Fibroblast of lung (primary cell): ENCODE measurements around the gene KRT222. TPM values are rescaled to one million over a fixed set of nuclear protein-coding genes. Genes with fewer than 3 reads are reported as not detected.
A peak's percentile ranks its signal among the peaks of the same experiment; 100 is the strongest.

ENCODE experiments used
- DNase-seq, 2 donors: peaks; one replicate each; pipeline versions ENCODE4 v3.0.0 to v3.0.0-alpha.2; 2010; ENCODE audit warnings: low read depth in 2 of 2
- H2AFZ ChIP-seq: 2 replicates; pipeline ENCODE4 v1.5.1; 2012; ENCODE audit warnings: low read length, control low read depth, inconsistent platforms
- H3K27ac ChIP-seq: 2 replicates; pipeline ENCODE4 v1.5.1; 2011; ENCODE audit warnings: low read length, control low read depth; ENCODE audit not compliant: insufficient read depth
- H3K27me3 ChIP-seq: 2 replicates; pipeline ENCODE4 v1.5.1; 2011; ENCODE audit warnings: mild to moderate bottlenecking, low read length; ENCODE audit not compliant: control insufficient read depth, insufficient read depth
- H3K36me3 ChIP-seq: 2 replicates; pipeline ENCODE4 v1.5.1; 2011; ENCODE audit warnings: low read length; ENCODE audit not compliant: control insufficient read depth, insufficient read depth
- H3K4me1 ChIP-seq: 2 replicates; pipeline ENCODE4 v1.5.1; 2011; ENCODE audit warnings: low read length; ENCODE audit not compliant: control insufficient read depth, insufficient read depth; ENCODE audit errors: extremely low read depth
- H3K4me2 ChIP-seq: 2 replicates; pipeline ENCODE4 v1.5.1; 2011; ENCODE audit warnings: low read length, control low read depth; ENCODE audit not compliant: insufficient read depth; ENCODE audit errors: extremely low read depth
- H3K4me3 ChIP-seq, 4 experiments: fragments of 200-600 bp in 1 of 4; sonication (generic) in 1 of 4; replicated peaks in 1 of 4; 2 replicates each; pipeline ENCODE4 v1.5.1; 2011 to 2016; ENCODE audit warnings: low read length in 4 of 4, low read depth in 3 of 4, mild to moderate bottlenecking in 3 of 4, control low read depth in 2 of 4, inconsistent platforms in 1 of 4, mixed read lengths in 1 of 4; ENCODE audit not compliant: insufficient read depth in 1 of 4; ENCODE audit errors: control extremely low read depth in 1 of 4
- H3K79me2 ChIP-seq: 2 replicates; pipeline ENCODE4 v1.5.1; 2012; ENCODE audit warnings: mild to moderate bottlenecking, low read length, inconsistent platforms; ENCODE audit not compliant: control insufficient read depth, insufficient read depth
- H3K9ac ChIP-seq: 2 replicates; pipeline ENCODE4 v1.5.1; 2011; ENCODE audit warnings: mild to moderate bottlenecking, low read length, control low read depth; ENCODE audit not compliant: insufficient read depth
- H3K9me3 ChIP-seq: 2 replicates; pipeline ENCODE4 v1.5.1; 2012; ENCODE audit warnings: low read depth, low read length; ENCODE audit not compliant: control insufficient read depth, insufficient read depth
- H4K20me1 ChIP-seq: 2 replicates; pipeline ENCODE4 v1.5.1; 2011; ENCODE audit warnings: low read length; ENCODE audit not compliant: control insufficient read depth, insufficient read depth; ENCODE audit errors: extremely low read depth
- EZH2 ChIP-seq: IDR thresholded peaks from 2 replicates; pipeline ENCODE4 v1.5.1; 2012; ENCODE audit warnings: low read length, control low read depth, mild to moderate bottlenecking; ENCODE audit errors: missing control alignments
- polyA plus RNA-seq, 2 donors: library from polyadenylated mRNA; depleted of rRNA in 1 of 2; stranded (reverse) in 1 of 2; unstranded in 1 of 2; fragments of >200 nt; gene quantifications; 2 replicates each; pipeline ENCODE4 v1.2.1, GENCODE V29; 2011 to 2012; ENCODE audit warnings: missing spikeins in 1 of 2
- total RNA-seq: library from RNA; depleted of rRNA; stranded (reverse); fragments of >200 nt; gene quantifications from 2 replicates; pipeline ENCODE4 v1.2.1, GENCODE V29; 2014
- TF ChIP-seq, protein P1 (sequence below), 2 donors: IDR thresholded peaks in 1 of 2; conservative IDR thresholded peaks in 1 of 2; 1 replicate in 1 of 2; 2 replicates in 1 of 2; pipeline ENCODE4 v1.5.1; 2011 to 2012; ENCODE audit warnings: low read length in 2 of 2, control low read depth in 1 of 2, inconsistent platforms in 1 of 2, low read depth in 1 of 2, mild to moderate bottlenecking in 1 of 2

KRT222 gene
- total and polyA plus RNA-seq, 2 donors (not counting 1 experiment from before 2014, with no cell fraction given): 0.33 TPM; not detected in 1

DNA sequence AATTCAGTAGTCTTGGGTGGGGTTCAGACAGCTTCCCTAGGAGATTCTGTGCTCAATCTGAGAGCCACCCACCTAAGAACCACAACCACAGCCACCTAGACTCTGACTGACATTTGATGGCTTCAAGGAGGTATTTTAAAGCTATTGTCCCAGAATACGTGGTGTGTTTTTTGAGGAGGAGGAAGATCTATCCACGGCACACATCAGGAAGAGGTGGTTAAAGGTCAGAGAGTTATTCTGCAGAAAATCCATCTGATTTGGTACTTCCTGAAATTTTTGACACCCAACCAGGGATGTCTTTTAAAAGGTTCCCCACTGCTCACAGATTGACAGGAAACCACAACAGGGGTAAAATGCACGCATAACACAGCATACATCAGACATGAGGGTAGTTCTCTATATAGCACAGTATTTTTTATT is 42.5 kb downstream of the KRT222 start:
- Histone ChIP-seq H4K20me1 (no peaks in the 10 kb centered on the region), H3K4me3 (no peak overlapping the region), H3K27me3 (peaks cover 15% of the 10 kb centered on the region), H3K9me3 (no peaks in the 10 kb centered on the region), H2AFZ (no peak overlapping the region), H3K9ac (no peak overlapping the region), H3K27ac (no peak overlapping the region), H3K79me2 (no peaks in the 10 kb centered on the region), H3K36me3 (no peaks in the 10 kb centered on the region), H3K4me1 (no peaks in the 10 kb centered on the region), H3K4me2 (no peak overlapping the region)
- no peak for DNase-seq
- no peak for TF ChIP-seq EZH2
- TF ChIP-seq, protein P1, sequence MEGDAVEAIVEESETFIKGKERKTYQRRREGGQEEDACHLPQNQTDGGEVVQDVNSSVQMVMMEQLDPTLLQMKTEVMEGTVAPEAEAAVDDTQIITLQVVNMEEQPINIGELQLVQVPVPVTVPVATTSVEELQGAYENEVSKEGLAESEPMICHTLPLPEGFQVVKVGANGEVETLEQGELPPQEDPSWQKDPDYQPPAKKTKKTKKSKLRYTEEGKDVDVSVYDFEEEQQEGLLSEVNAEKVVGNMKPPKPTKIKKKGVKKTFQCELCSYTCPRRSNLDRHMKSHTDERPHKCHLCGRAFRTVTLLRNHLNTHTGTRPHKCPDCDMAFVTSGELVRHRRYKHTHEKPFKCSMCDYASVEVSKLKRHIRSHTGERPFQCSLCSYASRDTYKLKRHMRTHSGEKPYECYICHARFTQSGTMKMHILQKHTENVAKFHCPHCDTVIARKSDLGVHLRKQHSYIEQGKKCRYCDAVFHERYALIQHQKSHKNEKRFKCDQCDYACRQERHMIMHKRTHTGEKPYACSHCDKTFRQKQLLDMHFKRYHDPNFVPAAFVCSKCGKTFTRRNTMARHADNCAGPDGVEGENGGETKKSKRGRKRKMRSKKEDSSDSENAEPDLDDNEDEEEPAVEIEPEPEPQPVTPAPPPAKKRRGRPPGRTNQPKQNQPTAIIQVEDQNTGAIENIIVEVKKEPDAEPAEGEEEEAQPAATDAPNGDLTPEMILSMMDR (conservative IDR thresholded peaks at IDR 0.05 in 1 of 2, IDR thresholded peaks at IDR 0.05 in 1 of 2; ENCODE audit: low read depth in 1 of 2, low read length in 2 of 2): no peak

DNA sequence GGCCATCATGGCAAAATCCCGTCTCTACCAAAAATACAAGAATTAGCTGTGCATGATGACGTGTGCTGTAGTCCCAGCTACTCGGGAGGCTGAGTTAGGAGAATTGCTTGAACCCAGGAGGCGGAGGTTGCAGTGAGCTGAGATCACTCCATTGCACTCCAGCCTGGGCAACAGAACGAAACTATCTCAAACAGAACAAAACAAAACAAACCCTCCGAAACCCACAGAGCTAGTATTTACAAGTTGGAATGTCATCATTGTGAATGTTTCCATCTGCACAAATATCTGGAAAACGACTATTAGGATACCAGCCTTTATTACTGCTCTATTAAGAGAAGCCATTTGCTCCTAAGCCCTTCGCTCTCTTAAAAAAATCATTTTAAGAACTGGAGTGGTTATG is 43.4 kb downstream of the KRT222 start:
- Histone ChIP-seq H2AFZ (no peak overlapping the region), H3K27ac (no peak overlapping the region), H3K4me3 (no peak overlapping the region), H3K4me1 (no peaks in the 10 kb centered on the region), H3K79me2 (no peaks in the 10 kb centered on the region), H3K9me3 (no peaks in the 10 kb centered on the region), H3K9ac (no peak overlapping the region), H3K36me3 (no peaks in the 10 kb centered on the region), H3K4me2 (no peak overlapping the region), H4K20me1 (no peaks in the 10 kb centered on the region), H3K27me3 (peaks cover 16% of the 10 kb centered on the region)
- TF ChIP-seq, protein P1 (conservative IDR thresholded peaks at IDR 0.05 in 1 of 2, IDR thresholded peaks at IDR 0.05 in 1 of 2; ENCODE audit: low read depth in 1 of 2, low read length in 2 of 2): no peak
- TF ChIP-seq EZH2: no peak
- DNase-seq: peak in 1 of 2 donors; percentile 59

DNA sequence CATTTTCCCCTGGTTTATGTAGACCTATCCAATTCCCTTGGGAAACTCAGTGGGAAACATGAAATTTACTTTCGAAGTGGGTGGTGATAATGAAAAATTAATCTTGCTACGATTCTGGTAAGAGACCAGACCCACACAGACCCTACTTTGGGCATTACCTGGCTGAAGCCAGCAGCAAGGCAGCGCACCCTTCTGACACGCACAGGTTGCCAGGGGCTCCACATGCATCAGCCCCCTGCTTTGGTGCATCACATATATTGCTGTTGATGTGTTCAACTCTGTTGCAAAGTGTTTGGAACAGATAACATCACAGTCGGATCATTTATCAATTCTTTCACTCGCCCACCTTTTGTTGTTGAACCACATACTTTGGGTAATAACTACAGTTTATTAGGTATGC is 44.0 kb downstream of the KRT222 start:
- no peak overlapping the region for H3K27ac ChIP-seq
- no peaks in the 10 kb centered on the region for H3K36me3 ChIP-seq
- no peaks in the 10 kb centered on the region for H3K9me3 ChIP-seq
- TF ChIP-seq, protein P1 (conservative IDR thresholded peaks at IDR 0.05 in 1 of 2, IDR thresholded peaks at IDR 0.05 in 1 of 2; ENCODE audit: low read depth in 1 of 2, low read length in 2 of 2): no peak
- TF ChIP-seq EZH2: no peak
- H3K9ac ChIP-seq: no peak overlapping the region
- H3K4me2 ChIP-seq: no peak overlapping the region
- H3K79me2 ChIP-seq: no peaks in the 10 kb centered on the region
- H3K4me3 ChIP-seq: no peak overlapping the region
- no peak for DNase-seq
- peaks cover 17% of the 10 kb centered on the region for H3K27me3 ChIP-seq
- H3K4me1 ChIP-seq: no peaks in the 10 kb centered on the region
- H4K20me1 ChIP-seq: no peaks in the 10 kb centered on the region
- no peak overlapping the region for H2AFZ ChIP-seq
